HepG2 (cell line): Measurements from ENCODE around the gene FMR1. TPM values are rescaled to one million over a fixed set of nuclear protein-coding genes. Genes with fewer than 3 reads are reported as not detected.

Experiments
- ATAC-seq: fragments of 200-7000 bp; cut with Tn5 transposase; 3 replicates; pipeline ENCODE4 v1.9.1; 2020; ENCODE audit warnings: mild to moderate bottlenecking, moderate library complexity
- BruUV-seq: library from RNA; stranded (reverse); fragments of 400-500 nt; replicated peaks from 2 replicates; lab custom pipeline; 2021; lab: Mats Ljungman, UMichigan
- CTCF ChIA-PET: fragments of 300-600 bp; formaldehyde crosslinking; extraction: SDS; loops from one replicate; lab custom pipeline; 2021; ENCODE audit warnings: low total read pairs, inconsistent platforms, low intra/inter-chr PET ratio; lab: Yijun Ruan, JAX
- POLR2A ChIA-PET: fragments of 350-600 bp; sonication (Branson Sonifier 250); formaldehyde crosslinking; loops from one replicate; lab custom pipeline; 2020; ENCODE audit warnings: antibody characterized with exemption, inconsistent platforms; lab: Yijun Ruan, JAX
- DNase-seq: peaks from one replicate; pipeline ENCODE4 v3.0.0-alpha.2; 2015; ENCODE audit warnings: low spot score
- FAIRE-seq: peaks from 3 replicates; lab custom pipeline; 2011; peaks lifted over from hg19 to GRCh38; lab: Jason Lieb, UNC
- H2AFZ ChIP-seq: one replicate; pipeline ENCODE4 v1.6.1; 2011; ENCODE audit warnings: low read length, inconsistent platforms
- H3K27ac ChIP-seq: fragments of 300-600 bp; 3 replicates; pipeline ENCODE4 v1.8.0; 2011; ENCODE audit warnings: mixed run types, mild to moderate bottlenecking, mixed read lengths, low read length, inconsistent platforms; ENCODE audit not compliant: insufficient read depth; ENCODE audit errors: extremely low read length
- H3K27me3 ChIP-seq, 2 experiments: fragments of 200-600 bp in 1 of 2; 2 replicates in 1 of 2; 3 replicates in 1 of 2; pipeline versions ENCODE4 v1.6.0 to v1.8.0; 2011; ENCODE audit warnings: low read length in 2 of 2, mild to moderate bottlenecking in 2 of 2, moderate library complexity in 2 of 2, inconsistent platforms in 1 of 2; ENCODE audit not compliant: insufficient read depth in 2 of 2, control insufficient read depth in 1 of 2
- H3K36me3 ChIP-seq, 2 experiments: fragments of 200-600 bp in 1 of 2; replicated peaks in 1 of 2; 2 replicates in 1 of 2; 3 replicates in 1 of 2; pipeline versions ENCODE4 v1.5.1 to v1.8.0; 2011; ENCODE audit warnings: low read length in 2 of 2, inconsistent platforms in 1 of 2; ENCODE audit not compliant: insufficient read depth in 2 of 2, control insufficient read depth in 1 of 2
- H3K4me1 ChIP-seq: 2 replicates; pipeline ENCODE4 v1.5.1; 2012; ENCODE audit warnings: low read length, inconsistent platforms; ENCODE audit not compliant: insufficient read depth
- H3K4me2 ChIP-seq: 2 replicates; pipeline ENCODE4 v1.6.0; 2011; ENCODE audit warnings: low read depth, low read length, inconsistent platforms
- H3K4me3 ChIP-seq, 3 experiments: fragments of 200-600 bp in 1 of 3; sonication (generic), shearing (Covaris generic) in 1 of 3; replicated peaks in 1 of 3; 2 replicates each; pipeline ENCODE4 v1.5.1; 2011 to 2016; ENCODE audit warnings: low read length in 3 of 3, inconsistent platforms in 2 of 3, low read depth in 2 of 3, mild to moderate bottlenecking in 2 of 3, control low read depth in 1 of 3, mixed read lengths in 1 of 3; ENCODE audit not compliant: insufficient read depth in 1 of 3
- H3K79me2 ChIP-seq: one replicate; pipeline ENCODE4 v1.6.1; 2011; ENCODE audit warnings: low read length, inconsistent platforms; ENCODE audit not compliant: insufficient read depth
- H3K9ac ChIP-seq: 2 replicates; pipeline ENCODE4 v1.6.0; 2011; ENCODE audit warnings: mild to moderate bottlenecking, low read depth, low read length, inconsistent platforms; ENCODE audit not compliant: insufficient read depth
- H3K9me3 ChIP-seq: 2 replicates; pipeline ENCODE4 v1.5.1; 2012; ENCODE audit warnings: mild to moderate bottlenecking, low read length
- H4K20me1 ChIP-seq: 2 replicates; pipeline ENCODE4 v1.6.0; 2011; ENCODE audit warnings: inconsistent platforms, mild to moderate bottlenecking, low read length, moderate library complexity; ENCODE audit not compliant: insufficient read depth
- EP300 ChIP-seq, 3 experiments: sonication (generic) in 1 of 3; formaldehyde crosslinking in 1 of 3; IDR thresholded peaks; 2 replicates each; pipeline versions ENCODE4 v1.5.1 to v1.6.1; 2011 to 2020; ENCODE audit warnings: low read depth in 2 of 3, low read length in 2 of 3, borderline replicate concordance in 1 of 3, improper control_type of control experiment in 1 of 3, mild to moderate bottlenecking in 1 of 3, missing genetic modification reagents in 1 of 3, moderate library complexity in 1 of 3
- FOSL2 ChIP-seq: sonication (generic); formaldehyde crosslinking; IDR thresholded peaks from 2 replicates; pipeline ENCODE4 v1.4.0; 2020; ENCODE audit warnings: missing genetic modification reagents
- NFRKB ChIP-seq: fragments of 450-650 bp; IDR thresholded peaks from 2 replicates; pipeline ENCODE4 v1.6.1; 2017
- TCF7L2 ChIP-seq: IDR thresholded peaks from 2 replicates; pipeline ENCODE4 v1.6.1; 2011; ENCODE audit warnings: mild to moderate bottlenecking, low read depth, low read length, moderate library complexity
- ZNF121 ChIP-seq: sonication (generic); formaldehyde crosslinking; IDR thresholded peaks from 2 replicates; pipeline ENCODE4 v1.5.0; 2020; ENCODE audit warnings: mild to moderate bottlenecking, missing genetic modification reagents
- ZNF644 ChIP-seq: IDR thresholded peaks from 2 replicates; pipeline ENCODE4 v1.6.1; 2016; ENCODE audit warnings: low read depth
- ZNF891 ChIP-seq: sonication (generic); formaldehyde crosslinking; IDR thresholded peaks from 2 replicates; pipeline ENCODE4 v1.5.0; 2020; ENCODE audit warnings: mild to moderate bottlenecking, missing genetic modification reagents
- WGBS: methylation state at CpG from one replicate; pipeline ENCODE4 v1.1.6; 2017; ENCODE audit warnings: low lambda C conversion rate; 5-methylcytosine and 5-hydroxymethylcytosine counted together
- in situ Hi-C: cut with HindIII; loops from 2 replicates; pipeline ENCODE4 v1.10.0; 2017; ENCODE audit warnings: low pct_unique_long_range_greater_than_20kb; ENCODE audit not compliant: extremely low pct_ligation_motif_present
- intact Hi-C: fragments of 100-400 bp; cut with micrococcal nuclease; formaldehyde crosslinking; loops from one replicate; pipeline ENCODE4 v1.10.0; 2022; ENCODE audit not compliant: unreplicated experiment
- polyA plus RNA-seq, 8 experiments: library from polyadenylated mRNA; depleted of rRNA in 3 of 8; stranded (reverse) in 7 of 8; unstranded in 1 of 8; fragments of >200 nt; fragmentation: Illumina TruSeq in 4 of 8; extraction: Trizol in 4 of 8; gene quantifications; 2 replicates each; pipeline versions ENCODE4 v1.2.1 to v1.2.3, GENCODE V29; 2011 to 2016; ENCODE audit warnings: low read depth in 4 of 8, missing spikeins in 1 of 8, mixed read lengths in 1 of 8; ENCODE audit not compliant: insufficient read depth in 1 of 8
- total RNA-seq, 5 experiments: library from RNA; depleted of rRNA; stranded (reverse); fragments of >200 nt; fragmentation: Illumina TruSeq; extraction: Trizol; gene quantifications; 2 replicates each; pipeline ENCODE4 v1.2.3, GENCODE V29; 2016; ENCODE audit warnings: low read depth in 1 of 5
- TF ChIP-seq, protein P1 (sequence below): IDR thresholded peaks from 2 replicates; pipeline ENCODE4 v1.6.1; 2016; ENCODE audit warnings: low read depth
- TF ChIP-seq, protein P2 (sequence below): IDR thresholded peaks from 2 replicates; pipeline ENCODE4 v1.6.1; 2016

The FMR1 gene
- total and polyA plus RNA-seq, 2 of the 13 experiments (the other 11 are each of a cell fraction or from before 2014, with no cell fraction given), result 27.8 to 49.6 TPM

DNA sequence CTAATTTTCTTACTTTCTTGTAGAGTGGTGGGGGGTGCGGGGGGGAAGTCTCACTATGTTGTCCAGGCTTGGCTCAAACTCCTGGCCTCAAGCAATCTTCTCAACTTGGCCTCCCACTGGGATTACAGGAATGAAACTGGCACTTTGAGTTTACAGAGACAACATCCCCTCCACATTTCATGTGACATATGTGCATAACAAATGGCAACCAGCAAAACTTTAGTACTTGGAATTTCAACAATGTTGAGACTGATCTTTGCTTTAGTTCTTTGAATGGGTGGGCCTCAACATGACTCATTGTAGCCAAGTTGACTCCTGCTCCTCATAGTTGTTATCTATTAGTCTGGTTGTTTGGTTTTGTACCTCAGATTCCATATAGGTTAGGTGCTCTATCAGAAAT is 11.4 kb upstream of the FMR1 start:
- no peaks in the 10 kb centered on the region for H3K79me2 ChIP-seq
- peak; percentile 52; the same call in 2 of the 3 replicates for ATAC-seq
- CTCF ChIA-PET, result no interaction called here
- H3K4me3 ChIP-seq, result no peak overlapping the region
- no peak overlapping the region for H2AFZ ChIP-seq
- in situ Hi-C loops, result no loop called here
- POLR2A ChIA-PET, result no interaction called here
- H3K4me1 ChIP-seq, result peaks cover 31% of the 10 kb centered on the region
- H3K9ac ChIP-seq, result no peak overlapping the region
- no peaks in the 10 kb centered on the region for H4K20me1 ChIP-seq
- BruUV-seq, result no TSS peak
- DNase-seq, result peak; percentile 66
- H3K36me3 ChIP-seq, result no peaks in the 10 kb centered on the region
- WGBS, result no CpG with 5 or more reads among the region's 1 CpG
- intact Hi-C loops, result no loop called here
- no peaks in the 10 kb centered on the region for H3K9me3 ChIP-seq
- H3K27ac ChIP-seq, result no peak overlapping the region
- FAIRE-seq, result no peak
- TF ChIP-seq ZNF644 (CRISPR knock-in tag), result peak; percentile 19; the same call in 1 of the 2 replicates
- TF ChIP-seq, protein P1, sequence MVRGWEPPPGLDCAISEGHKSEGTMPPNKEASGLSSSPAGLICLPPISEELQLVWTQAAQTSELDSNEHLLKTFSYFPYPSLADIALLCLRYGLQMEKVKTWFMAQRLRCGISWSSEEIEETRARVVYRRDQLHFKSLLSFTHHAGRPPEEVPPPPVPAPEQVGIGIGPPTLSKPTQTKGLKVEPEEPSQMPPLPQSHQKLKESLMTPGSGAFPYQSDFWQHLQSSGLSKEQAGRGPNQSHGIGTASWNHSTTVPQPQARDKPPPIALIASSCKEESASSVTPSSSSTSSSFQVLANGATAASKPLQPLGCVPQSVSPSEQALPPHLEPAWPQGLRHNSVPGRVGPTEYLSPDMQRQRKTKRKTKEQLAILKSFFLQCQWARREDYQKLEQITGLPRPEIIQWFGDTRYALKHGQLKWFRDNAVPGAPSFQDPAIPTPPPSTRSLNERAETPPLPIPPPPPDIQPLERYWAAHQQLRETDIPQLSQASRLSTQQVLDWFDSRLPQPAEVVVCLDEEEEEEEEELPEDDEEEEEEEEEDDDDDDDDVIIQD (CRISPR knock-in tag), result peak; percentile 37; the same call in 1 of the 2 replicates
- TF ChIP-seq NFRKB, result no peak
- TF ChIP-seq ZNF121 (CRISPR knock-in tag), result 0 out of 2 replicates have a peak, but pooled peaks have one; percentile 15
- no peak for TF ChIP-seq TCF7L2
- peak; percentile 26; the same call in 1 of the 2 replicates for TF ChIP-seq FOSL2 (CRISPR knock-in tag)
- TF ChIP-seq ZNF891, result no peak
- TF ChIP-seq EP300 (IDR thresholded peaks at IDR 0.05; ENCODE audit: low read depth in 2 of 2, low read length in 2 of 2), result 0 out of 4 replicates have a peak, but pooled peaks of 1 of the 2 experiments have one; percentile 4
- TF ChIP-seq EP300 (CRISPR knock-in tag; IDR thresholded peaks at IDR 0.05; ENCODE audit: borderline replicate concordance), result no peak
- TF ChIP-seq, protein P2, sequence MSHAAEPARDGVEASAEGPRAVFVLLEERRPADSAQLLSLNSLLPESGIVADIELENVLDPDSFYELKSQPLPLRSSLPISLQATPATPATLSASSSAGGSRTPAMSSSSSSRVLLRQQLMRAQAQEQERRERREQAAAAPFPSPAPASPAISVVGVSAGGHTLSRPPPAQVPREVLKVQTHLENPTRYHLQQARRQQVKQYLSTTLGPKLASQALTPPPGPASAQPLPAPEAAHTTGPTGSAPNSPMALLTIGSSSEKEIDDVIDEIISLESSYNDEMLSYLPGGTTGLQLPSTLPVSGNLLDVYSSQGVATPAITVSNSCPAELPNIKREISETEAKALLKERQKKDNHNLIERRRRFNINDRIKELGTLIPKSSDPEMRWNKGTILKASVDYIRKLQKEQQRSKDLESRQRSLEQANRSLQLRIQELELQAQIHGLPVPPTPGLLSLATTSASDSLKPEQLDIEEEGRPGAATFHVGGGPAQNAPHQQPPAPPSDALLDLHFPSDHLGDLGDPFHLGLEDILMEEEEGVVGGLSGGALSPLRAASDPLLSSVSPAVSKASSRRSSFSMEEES (CRISPR knock-in tag), result peak; percentile 28; the same call in 1 of the 2 replicates
- H3K4me2 ChIP-seq, result no peak overlapping the region
- H3K27me3 ChIP-seq, result no peaks in the 10 kb centered on the region
